ENCODE measurements around the gene AAMDC.
"Not testable (repeated sequence)": the region's sequence is repeated elsewhere in the genome, so short reads cannot be mapped to it uniquely, and the experiment has no call there.

AAMDC gene

DNA sequence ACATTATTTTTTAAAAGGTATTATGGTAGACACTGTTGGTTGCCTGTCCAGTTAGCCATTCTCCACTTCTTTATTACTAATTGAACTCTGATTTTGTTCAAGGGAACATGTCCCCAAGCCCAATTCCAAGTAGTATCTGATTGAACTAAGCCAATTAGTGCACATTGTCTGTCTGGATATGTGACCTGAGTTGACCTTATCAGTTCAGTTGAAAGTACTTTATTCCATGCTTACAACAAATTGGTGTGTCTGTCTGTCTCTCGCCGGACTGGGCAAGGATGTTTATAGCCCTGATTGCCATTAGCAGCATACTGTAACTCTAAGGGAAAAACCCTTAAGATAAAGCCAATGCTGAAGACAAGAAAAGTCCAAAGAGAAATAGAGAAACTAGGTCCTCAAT is 87.9 kb downstream of the AAMDC start:
- Histone ChIP-seq H3K14ac (ENCODE audit: low read length) (no peak overlapping the region), H4K91ac (ENCODE audit: low read depth, low read length) (no peak overlapping the region), H3K4me1 (ENCODE audit: control insufficient read depth in 1 of 2, insufficient read depth in 2 of 2, low read length in 2 of 2) (no peaks in the 10 kb centered on the region), H4K12ac (ENCODE audit: low read depth, low read length) (no peak overlapping the region), H2BK5ac (ENCODE audit: low read depth, low read length, poor library complexity) (no peak overlapping the region), H4K8ac (ENCODE audit: low read depth, low read length) (no peak overlapping the region), H2BK12ac (ENCODE audit: low read length) (no peak overlapping the region), H3K27me3 (ENCODE audit: insufficient read depth, low read length) (no peaks in the 10 kb centered on the region), H3K9ac (ENCODE audit: low read length) (no peak overlapping the region), H3K79me2 (ENCODE audit: control insufficient read depth, insufficient read depth, low read length, poor library complexity) (no peaks in the 10 kb centered on the region), H3K36me3 (ENCODE audit: control insufficient read depth in 1 of 2, insufficient read depth in 2 of 2, low read length in 2 of 2) (peaks cover 3% of the 10 kb centered on the region in 2 experiments), H3K4me3 (ENCODE audit: low read depth, low read length) (no peak overlapping the region), H3K4me2 (ENCODE audit: low read length) (no peak overlapping the region), H2AFZ (ENCODE audit: insufficient read depth, low read length, poor library complexity) (no peak overlapping the region), H3K4ac (ENCODE audit: low read depth, low read length) (no peak overlapping the region), H3K79me1 (ENCODE audit: low read length) (no peaks in the 10 kb centered on the region), H2BK120ac (ENCODE audit: insufficient read depth, low read length, poor library complexity) (no peak overlapping the region), H3K23ac (ENCODE audit: low read length) (no peak overlapping the region), H3K27ac (ENCODE audit: low read depth, low read length) (no peak overlapping the region), H2AK5ac (ENCODE audit: low read length) (no peak overlapping the region), H3K18ac (ENCODE audit: low read length) (no peak overlapping the region), H3K9me3 (ENCODE audit: insufficient read depth, low read depth, low read length) (no peaks in the 10 kb centered on the region)
- no peak for DNase-seq
- WGBS (ENCODE audit: extremely low coverage, insufficient coverage, insufficient read length) = no CpG with 5 or more reads among the region's 2 CpGs

DNA sequence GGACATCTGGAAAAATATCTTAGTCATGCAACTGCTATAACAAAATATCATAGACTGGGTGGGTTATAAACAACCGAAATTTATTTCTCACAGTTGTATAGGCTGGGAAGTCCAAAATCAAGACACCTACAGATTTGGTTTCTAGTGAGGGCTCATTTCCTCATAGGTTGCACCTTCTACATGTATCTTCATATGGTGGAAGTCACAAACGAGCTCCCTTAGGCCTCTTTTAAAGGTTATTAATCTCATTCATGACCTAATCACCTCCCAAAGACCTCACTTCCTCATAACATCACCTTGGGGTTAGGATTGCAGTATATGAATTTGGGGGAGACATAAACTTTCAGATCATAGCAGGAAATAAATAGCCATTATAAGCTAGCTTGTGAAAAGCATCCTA is 88.3 kb downstream of the AAMDC start:
- DNase-seq = no peak
- H3K9me3 ChIP-seq (ENCODE audit: insufficient read depth, low read depth, low read length) = no peaks in the 10 kb centered on the region

DNA sequence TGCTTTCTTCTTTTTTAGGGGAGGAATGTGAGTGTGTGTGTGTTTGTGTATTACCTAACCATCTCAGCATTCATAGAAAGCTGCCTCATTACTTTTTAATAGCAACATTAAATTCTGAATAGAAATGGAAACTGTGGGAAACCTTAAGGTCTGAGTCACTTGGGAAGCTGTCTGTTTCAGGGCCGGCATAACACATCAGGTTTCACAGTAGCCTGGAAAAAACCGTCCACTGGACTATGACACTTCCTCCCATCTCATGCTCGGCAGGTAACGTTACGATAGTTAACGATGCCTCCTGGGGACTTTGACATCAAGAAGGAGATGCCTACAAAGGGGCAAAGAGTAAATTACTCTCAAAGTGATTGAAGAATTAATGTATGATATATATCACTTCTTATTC is 89.9 kb downstream of the AAMDC start:
- H3K27ac ChIP-seq (ENCODE audit: low read depth, low read length); H2BK120ac ChIP-seq (ENCODE audit: insufficient read depth, low read length, poor library complexity); H3K9me3 ChIP-seq (ENCODE audit: insufficient read depth, low read depth, low read length); H4K91ac ChIP-seq (ENCODE audit: low read depth, low read length); H2BK5ac ChIP-seq (ENCODE audit: low read depth, low read length, poor library complexity); H3K4me2 ChIP-seq (ENCODE audit: low read length); H4K12ac ChIP-seq (ENCODE audit: low read depth, low read length); H3K18ac ChIP-seq (ENCODE audit: low read length); H2BK12ac ChIP-seq (ENCODE audit: low read length); DNase-seq; H3K79me2 ChIP-seq (ENCODE audit: control insufficient read depth, insufficient read depth, low read length, poor library complexity); H2AK5ac ChIP-seq (ENCODE audit: low read length); H3K14ac ChIP-seq (ENCODE audit: low read length); H2AFZ ChIP-seq (ENCODE audit: insufficient read depth, low read length, poor library complexity); H3K79me1 ChIP-seq (ENCODE audit: low read length); H3K27me3 ChIP-seq (ENCODE audit: insufficient read depth, low read length); H3K4me3 ChIP-seq (ENCODE audit: low read depth, low read length); H3K23ac ChIP-seq (ENCODE audit: low read length); H3K4me1 ChIP-seq (ENCODE audit: control insufficient read depth in 1 of 2, insufficient read depth in 2 of 2, low read length in 2 of 2); H3K4ac ChIP-seq (ENCODE audit: low read depth, low read length); H3K9ac ChIP-seq (ENCODE audit: low read length); H3K36me3 ChIP-seq (ENCODE audit: control insufficient read depth in 1 of 2, insufficient read depth in 2 of 2, low read length in 2 of 2); H4K8ac ChIP-seq (ENCODE audit: low read depth, low read length): not testable (repeated sequence)
- no CpG with 5 or more reads among the region's 6 CpGs for WGBS (ENCODE audit: extremely low coverage, insufficient coverage, insufficient read length)

More for the DNA sequence above, 88.3 kb downstream of the AAMDC start:
- H3K14ac ChIP-seq (ENCODE audit: low read length) = no peak overlapping the region
- H4K8ac ChIP-seq (ENCODE audit: low read depth, low read length) = no peak overlapping the region
- H4K91ac ChIP-seq (ENCODE audit: low read depth, low read length) = no peak overlapping the region
- no peak overlapping the region for H3K9ac ChIP-seq (ENCODE audit: low read length)
- no peak overlapping the region for H4K12ac ChIP-seq (ENCODE audit: low read depth, low read length)
- no peak overlapping the region for H3K27ac ChIP-seq (ENCODE audit: low read depth, low read length)
- no peak overlapping the region for H2AK5ac ChIP-seq (ENCODE audit: low read length)
- no peaks in the 10 kb centered on the region for H3K79me2 ChIP-seq (ENCODE audit: control insufficient read depth, insufficient read depth, low read length, poor library complexity)
- no peaks in the 10 kb centered on the region for H3K79me1 ChIP-seq (ENCODE audit: low read length)
- H3K27me3 ChIP-seq (ENCODE audit: insufficient read depth, low read length) = no peaks in the 10 kb centered on the region
- no peaks in the 10 kb centered on the region for H3K4me1 ChIP-seq (ENCODE audit: control insufficient read depth in 1 of 2, insufficient read depth in 2 of 2, low read length in 2 of 2)
- H2AFZ ChIP-seq (ENCODE audit: insufficient read depth, low read length, poor library complexity) = no peak overlapping the region
- no peak overlapping the region for H2BK120ac ChIP-seq (ENCODE audit: insufficient read depth, low read length, poor library complexity)
- no peak overlapping the region for H3K4me3 ChIP-seq (ENCODE audit: low read depth, low read length)
- WGBS (ENCODE audit: extremely low coverage, insufficient coverage, insufficient read length) = no CpG with 5 or more reads among the region's 2 CpGs
- no peak overlapping the region for H3K23ac ChIP-seq (ENCODE audit: low read length)
- no peak overlapping the region for H3K4me2 ChIP-seq (ENCODE audit: low read length)
- H2BK12ac ChIP-seq (ENCODE audit: low read length) = no peak overlapping the region
- H3K36me3 ChIP-seq (ENCODE audit: control insufficient read depth in 1 of 2, insufficient read depth in 2 of 2, low read length in 2 of 2) = peaks cover 3% of the 10 kb centered on the region in 2 experiments
- no peak overlapping the region for H2BK5ac ChIP-seq (ENCODE audit: low read depth, low read length, poor library complexity)
- no peak overlapping the region for H3K18ac ChIP-seq (ENCODE audit: low read length)
- H3K4ac ChIP-seq (ENCODE audit: low read depth, low read length) = no peak overlapping the region

DNA sequence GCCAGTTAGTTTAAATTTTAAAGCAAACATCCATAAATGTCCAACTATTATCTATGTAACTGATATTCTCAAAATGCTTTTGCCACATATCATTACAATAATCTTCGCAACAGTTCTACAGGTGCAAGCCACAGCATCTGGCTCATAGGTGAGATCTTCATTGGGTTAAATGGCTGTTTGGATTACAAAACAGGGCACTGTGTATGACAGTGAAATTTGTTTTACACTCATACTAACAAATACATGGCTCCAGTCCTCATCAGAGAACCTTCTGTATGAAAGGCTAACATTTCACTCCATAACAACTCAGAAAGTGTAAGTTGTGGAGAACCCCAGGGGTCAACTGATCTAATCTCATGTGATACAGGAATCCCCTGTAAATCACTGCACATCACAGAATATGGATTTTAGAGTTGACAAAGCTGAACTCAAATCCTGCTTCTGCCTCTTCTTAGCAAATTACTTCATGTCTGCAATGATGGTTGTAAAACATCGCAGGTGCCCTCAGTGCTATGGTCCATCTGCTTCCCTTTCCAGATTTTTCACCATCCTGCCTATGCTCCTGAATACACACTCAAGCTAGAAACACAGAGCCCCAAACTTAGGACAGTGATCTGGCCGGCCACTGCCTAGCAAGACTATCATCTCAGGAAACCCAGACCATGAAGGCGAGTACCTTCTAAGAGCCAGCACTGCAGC is 92.8 kb downstream of the AAMDC start:
- not testable (repeated sequence) for H3K27ac ChIP-seq (ENCODE audit: low read depth, low read length); H3K4me1 ChIP-seq (ENCODE audit: control insufficient read depth in 1 of 2, insufficient read depth in 2 of 2, low read length in 2 of 2); H3K4ac ChIP-seq (ENCODE audit: low read depth, low read length); DNase-seq; H2BK12ac ChIP-seq (ENCODE audit: low read length); H3K14ac ChIP-seq (ENCODE audit: low read length); H4K12ac ChIP-seq (ENCODE audit: low read depth, low read length); H2AK5ac ChIP-seq (ENCODE audit: low read length); H4K91ac ChIP-seq (ENCODE audit: low read depth, low read length); H3K79me1 ChIP-seq (ENCODE audit: low read length); H3K27me3 ChIP-seq (ENCODE audit: insufficient read depth, low read length); H3K9me3 ChIP-seq (ENCODE audit: insufficient read depth, low read depth, low read length); H2BK5ac ChIP-seq (ENCODE audit: low read depth, low read length, poor library complexity); H3K9ac ChIP-seq (ENCODE audit: low read length); H3K18ac ChIP-seq (ENCODE audit: low read length); H3K23ac ChIP-seq (ENCODE audit: low read length); H3K36me3 ChIP-seq (ENCODE audit: control insufficient read depth in 1 of 2, insufficient read depth in 2 of 2, low read length in 2 of 2); H2AFZ ChIP-seq (ENCODE audit: insufficient read depth, low read length, poor library complexity); H3K4me2 ChIP-seq (ENCODE audit: low read length); H3K4me3 ChIP-seq (ENCODE audit: low read depth, low read length); H4K8ac ChIP-seq (ENCODE audit: low read depth, low read length); H2BK120ac ChIP-seq (ENCODE audit: insufficient read depth, low read length, poor library complexity); H3K79me2 ChIP-seq (ENCODE audit: control insufficient read depth, insufficient read depth, low read length, poor library complexity)
- WGBS (ENCODE audit: extremely low coverage, insufficient coverage, insufficient read length) = no CpG with 5 or more reads among the region's 4 CpGs
